Ovary (tissue), 9 donors: ENCODE results near the gene SLC36A2. TPM values are rescaled to one million over a fixed set of nuclear protein-coding genes. Genes with fewer than 3 reads are reported as not detected.
"Not testable (repeated sequence)": the region's sequence is repeated elsewhere in the genome, so short reads cannot be mapped to it uniquely, and the experiment has no call there.

ENCODE experiments used
- DNase-seq, 5 donors: peaks; one replicate each; pipeline ENCODE4 v3.0.0-alpha.2; 2019 to 2020
- H3K27ac ChIP-seq, 2 donors: fragments of 200-600 bp; one replicate each; pipeline versions ENCODE4 v1.5.1 to v1.8.0; 2019 to 2022
- H3K27me3 ChIP-seq: fragments of 200-600 bp; one replicate; pipeline ENCODE4 v1.8.0; 2022
- H3K36me3 ChIP-seq: fragments of 200-600 bp; sonication (generic); one replicate; pipeline ENCODE4 v1.5.1; 2019
- H3K4me1 ChIP-seq: one replicate; pipeline ENCODE4 v1.8.1; 2013; ENCODE audit warnings: mild to moderate bottlenecking, moderate library complexity; ENCODE audit not compliant: insufficient read depth
- H3K4me3 ChIP-seq: fragments of 200-600 bp; sonication (generic); one replicate; pipeline ENCODE4 v1.5.1; 2017
- H3K9me3 ChIP-seq, 2 donors: fragments of 200-600 bp in 1 of 2; sonication (generic) in 1 of 2; one replicate each; pipeline versions ENCODE4 v1.5.1 to v1.8.1; 2013 to 2019; ENCODE audit warnings: mild to moderate bottlenecking in 1 of 2, moderate library complexity in 1 of 2
- CTCF ChIP-seq, 3 donors: fragments of 450-650 bp in 2 of 3; fragments of 200-600 bp in 1 of 3; IDR thresholded peaks; one replicate each; pipeline versions ENCODE4 v1.5.1 to v1.8.0; 2016 to 2022; ENCODE audit warnings: antibody characterized with exemption in 3 of 3, mild to moderate bottlenecking in 1 of 3
- EP300 ChIP-seq: sonication (generic); formaldehyde crosslinking; IDR thresholded peaks from one replicate; pipeline ENCODE4 v1.6.1; 2017; ENCODE audit warnings: antibody characterized with exemption
- POLR2A ChIP-seq: fragments of 450-650 bp; IDR thresholded peaks from one replicate; pipeline ENCODE4 v1.6.1; 2017; ENCODE audit warnings: antibody characterized with exemption, mild to moderate bottlenecking, moderate library complexity
- WGBS, 3 donors: extraction: QIAGEN DNeasy Blood & Tissue Kit in 1 of 3; methylation state at CpG; one replicate each; pipeline versions ENCODE4 v1.1.5 to v1.1.7; 2013 to 2017; 5-methylcytosine and 5-hydroxymethylcytosine counted together
- intact Hi-C, 4 donors: fragments of 100-400 bp; cut with DNase I; formaldehyde crosslinking; loops; one replicate each; pipeline versions ENCODE4 v1.11.0 to v1.15.1; 2022 to 2023
- polyA plus RNA-seq, 2 donors: library from polyadenylated mRNA; stranded (reverse); fragments of 200-250 nt in 1 of 2; fragments of 350-450 nt in 1 of 2; fragmentation: Illumina TruSeq in 1 of 2; extraction: RNeasy Lipid Tissue Mini Kit (QIAGEN cat#74804) in 1 of 2; gene quantifications; one replicate each; pipeline ENCODE4 v1.2.3, GENCODE V29; 2013 to 2014
- total RNA-seq, 7 donors: library from RNA; depleted of rRNA in 2 of 7; stranded (reverse); fragments of >200 nt in 2 of 7; fragmentation: NEBNext Ultra II Directional in 3 of 7; extraction: Animal tissue kit (Norgen Biotek cat#: 25700) in 3 of 7; gene quantifications; one replicate each; pipeline versions ENCODE4 v1.1.0 to v1.2.4, GENCODE V29; 2016 to 2023
- donor health status: DM: no; HTN: no; CAD: no; lungs with moderate emphysema.
- donor health status: DM: no; HTN: no; CAD: no.
- donor health status: Bipolar disorder and iron deficiency.
- donor health status: DM: yes; HTN: yes; CAD: no.
- donor health status: DM: no; HTN: no; CAD: no.
- donor health status: DM: yes; HTN: yes; CAD: no.

SLC36A2 gene
- total and polyA plus RNA-seq, 9 donors: not detected

GRCh38 chr5:151381899-151382298 lies 34.5 kb upstream of the SLC36A2 start:
- intact Hi-C loops: no loop called here
- Histone ChIP-seq H3K4me3 (no peak overlapping the region), H3K9me3 (no peaks in the 10 kb centered on the region), H3K27me3 (no peaks in the 10 kb centered on the region), H3K27ac (no peak overlapping the region), H3K4me1 (no peaks in the 10 kb centered on the region), H3K36me3 (no peaks in the 10 kb centered on the region)
- WGBS, 3 donors: 88 to 93% (median 92%) methylated on average over 6 of the region's 6 CpGs
- TF ChIP-seq CTCF (IDR thresholded peaks at IDR 0.05) (no peak), EP300 (no peak), POLR2A (no peak)
- DNase-seq: no peak

GRCh38 chr5:151378616-151379015 lies 31.3 kb upstream of the SLC36A2 start:
- Histone ChIP-seq H3K27ac (no peak overlapping the region), H3K4me3 (no peak overlapping the region), H3K27me3 (no peaks in the 10 kb centered on the region), H3K4me1 (no peaks in the 10 kb centered on the region), H3K9me3 (no peaks in the 10 kb centered on the region), H3K36me3 (no peaks in the 10 kb centered on the region)
- DNase-seq: no peak
- 78 to 95% (median 92%) methylated on average over 6 of the region's 6 CpGs for WGBS, 3 donors
- intact Hi-C loops: no loop called here
- TF ChIP-seq CTCF (IDR thresholded peaks at IDR 0.05) (no peak), POLR2A (no peak), EP300 (no peak)

- Histone ChIP-seq H3K27ac (no peak overlapping the region), H3K27me3 (no peaks in the 10 kb centered on the region), H3K4me1 (no peaks in the 10 kb centered on the region), H3K4me3 (no peak overlapping the region), H3K9me3 (no peaks in the 10 kb centered on the region), H3K36me3 (no peaks in the 10 kb centered on the region)
- no peak for TF ChIP-seq CTCF (IDR thresholded peaks at IDR 0.05)
- no peak for TF ChIP-seq POLR2A
- TF ChIP-seq EP300: no peak
- DNase-seq: no peak
- intact Hi-C loops: no loop called here
- WGBS, 3 donors: 2 to 16% (median 13%) methylated on average over 1 of the region's 1 CpG
Measured at GRCh38 chr5:151374539-151374938, 27.2 kb upstream of the SLC36A2 start.

- 77 to 87% (median 82%) methylated on average over 6 of the region's 6 CpGs for WGBS, 3 donors
- DNase-seq: not testable (repeated sequence)
Measured at GRCh38 chr5:151367038-151367437, 19.7 kb upstream of the SLC36A2 start.

GRCh38 chr5:151363673-151364072 lies 16.3 kb upstream of the SLC36A2 start:
- no peaks in the 10 kb centered on the region for H3K36me3 ChIP-seq
- peaks cover 0 to 3% of the 10 kb centered on the region in 2 donors for H3K9me3 ChIP-seq
- H3K27me3 ChIP-seq: no peaks in the 10 kb centered on the region
- H3K4me3 ChIP-seq: no peak overlapping the region
- intact Hi-C loops: no loop called here
- H3K27ac ChIP-seq: no peak overlapping the region
- no peak for DNase-seq
- H3K4me1 ChIP-seq: no peaks in the 10 kb centered on the region
- TF ChIP-seq EP300: no peak
- TF ChIP-seq CTCF (IDR thresholded peaks at IDR 0.05): no peak
- TF ChIP-seq POLR2A: no peak

More at GRCh38 chr5:151367038-151367437, 19.7 kb upstream of the SLC36A2 start:
- H3K4me1 ChIP-seq, H3K4me3 ChIP-seq, intact Hi-C loops, H3K36me3 ChIP-seq, H3K27ac ChIP-seq, H3K27me3 ChIP-seq, H3K9me3 ChIP-seq: not testable (repeated sequence)
